Measurements from ENCODE around the gene RABGAP1L. TPM values are rescaled to one million over a fixed set of nuclear protein-coding genes. Genes with fewer than 3 reads are reported as not detected.

RABGAP1L gene
- total RNA-seq, 1 donor from 2014 or later = 44.1 TPM

- TF ChIP-seq CTCF (IDR thresholded peaks at IDR 0.05; ENCODE audit: partially characterized antibody, unreplicated experiment) = no peak
- H3K27me3 Mint-ChIP-seq (ENCODE audit: unreplicated experiment) = no peaks in the 10 kb centered on the region
- DNase-seq = no peak
- H3K27ac Mint-ChIP-seq (ENCODE audit: unreplicated experiment) = no peak overlapping the region
- no peaks in the 10 kb centered on the region for H3K9me3 Mint-ChIP-seq (ENCODE audit: unreplicated experiment)
- H3K4me1 Mint-ChIP-seq (ENCODE audit: low read depth, unreplicated experiment) = no peaks in the 10 kb centered on the region
- no peak overlapping the region for H3K4me3 Mint-ChIP-seq (ENCODE audit: unreplicated experiment)
- peaks cover 5% of the 10 kb centered on the region for H3K36me3 Mint-ChIP-seq (ENCODE audit: unreplicated experiment)
These were observed 31.4 kb downstream of the RABGAP1L start for GRCh38 chr1:174190691-174191199.

GRCh38 chr1:174191349-174191862, 32.1 kb downstream of the RABGAP1L start:
- Mint-ChIP-seq H3K27ac (ENCODE audit: unreplicated experiment) (no peak overlapping the region), H3K4me3 (ENCODE audit: unreplicated experiment) (no peak overlapping the region), H3K27me3 (ENCODE audit: unreplicated experiment) (no peaks in the 10 kb centered on the region), H3K9me3 (ENCODE audit: unreplicated experiment) (no peaks in the 10 kb centered on the region), H3K36me3 (ENCODE audit: unreplicated experiment) (peaks cover 5% of the 10 kb centered on the region), H3K4me1 (ENCODE audit: low read depth, unreplicated experiment) (no peaks in the 10 kb centered on the region)
- DNase-seq = no peak
- TF ChIP-seq CTCF (IDR thresholded peaks at IDR 0.05; ENCODE audit: partially characterized antibody, unreplicated experiment) = no peak

- H3K9me3 Mint-ChIP-seq (ENCODE audit: unreplicated experiment) = no peaks in the 10 kb centered on the region
- no peak for TF ChIP-seq CTCF (IDR thresholded peaks at IDR 0.05; ENCODE audit: partially characterized antibody, unreplicated experiment)
- no peak for DNase-seq
- H3K4me1 Mint-ChIP-seq (ENCODE audit: low read depth, unreplicated experiment) = no peaks in the 10 kb centered on the region
- H3K27ac Mint-ChIP-seq (ENCODE audit: unreplicated experiment) = no peak overlapping the region
- no peaks in the 10 kb centered on the region for H3K36me3 Mint-ChIP-seq (ENCODE audit: unreplicated experiment)
- H3K4me3 Mint-ChIP-seq (ENCODE audit: unreplicated experiment) = no peak overlapping the region
- H3K27me3 Mint-ChIP-seq (ENCODE audit: unreplicated experiment) = no peaks in the 10 kb centered on the region
These were observed 35.1 kb downstream of the RABGAP1L start for GRCh38 chr1:174194461-174194860.

GRCh38 chr1:174197088-174197487, 37.8 kb downstream of the RABGAP1L start:
- Mint-ChIP-seq H3K4me1 (ENCODE audit: low read depth, unreplicated experiment) (no peaks in the 10 kb centered on the region), H3K9me3 (ENCODE audit: unreplicated experiment) (no peaks in the 10 kb centered on the region), H3K27me3 (ENCODE audit: unreplicated experiment) (no peaks in the 10 kb centered on the region), H3K36me3 (ENCODE audit: unreplicated experiment) (no peaks in the 10 kb centered on the region), H3K4me3 (ENCODE audit: unreplicated experiment) (no peak overlapping the region), H3K27ac (ENCODE audit: unreplicated experiment) (no peak overlapping the region)
- no peak for DNase-seq
- TF ChIP-seq CTCF (IDR thresholded peaks at IDR 0.05; ENCODE audit: partially characterized antibody, unreplicated experiment) = no peak

- Mint-ChIP-seq H3K9me3 (ENCODE audit: unreplicated experiment) (no peaks in the 10 kb centered on the region), H3K4me1 (ENCODE audit: low read depth, unreplicated experiment) (no peaks in the 10 kb centered on the region), H3K27ac (ENCODE audit: unreplicated experiment) (no peak overlapping the region), H3K4me3 (ENCODE audit: unreplicated experiment) (no peak overlapping the region), H3K27me3 (ENCODE audit: unreplicated experiment) (no peaks in the 10 kb centered on the region), H3K36me3 (ENCODE audit: unreplicated experiment) (no peaks in the 10 kb centered on the region)
- no peak for DNase-seq
- TF ChIP-seq CTCF (IDR thresholded peaks at IDR 0.05; ENCODE audit: partially characterized antibody, unreplicated experiment) = no peak
These were observed 38.2 kb downstream of the RABGAP1L start for GRCh38 chr1:174197547-174197946.

Measured in glutamatergic neuron (in vitro differentiated cells).